Measurements from ENCODE around the gene CAPN12.

DNA sequence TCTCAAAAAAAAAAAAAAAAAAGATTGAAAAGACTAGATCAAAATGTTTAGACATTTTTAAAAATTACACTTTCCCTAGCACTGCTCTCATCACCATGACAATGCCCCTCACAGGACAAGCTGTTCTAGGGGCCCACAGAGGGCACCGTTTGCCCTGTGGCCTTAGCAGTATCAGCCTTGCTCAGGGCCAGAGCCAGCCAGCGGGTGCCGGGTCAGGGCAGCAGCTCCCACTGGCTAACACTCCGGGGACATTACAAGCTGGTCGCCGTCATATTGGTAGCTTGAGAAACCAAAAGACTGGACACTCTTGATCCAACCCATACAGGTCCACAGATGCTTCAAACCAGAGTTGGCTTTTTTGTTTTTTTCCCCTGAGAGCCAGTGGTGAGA, 18.0 kb downstream of the CAPN12 start:
- TF ChIP-seq, protein P1, sequence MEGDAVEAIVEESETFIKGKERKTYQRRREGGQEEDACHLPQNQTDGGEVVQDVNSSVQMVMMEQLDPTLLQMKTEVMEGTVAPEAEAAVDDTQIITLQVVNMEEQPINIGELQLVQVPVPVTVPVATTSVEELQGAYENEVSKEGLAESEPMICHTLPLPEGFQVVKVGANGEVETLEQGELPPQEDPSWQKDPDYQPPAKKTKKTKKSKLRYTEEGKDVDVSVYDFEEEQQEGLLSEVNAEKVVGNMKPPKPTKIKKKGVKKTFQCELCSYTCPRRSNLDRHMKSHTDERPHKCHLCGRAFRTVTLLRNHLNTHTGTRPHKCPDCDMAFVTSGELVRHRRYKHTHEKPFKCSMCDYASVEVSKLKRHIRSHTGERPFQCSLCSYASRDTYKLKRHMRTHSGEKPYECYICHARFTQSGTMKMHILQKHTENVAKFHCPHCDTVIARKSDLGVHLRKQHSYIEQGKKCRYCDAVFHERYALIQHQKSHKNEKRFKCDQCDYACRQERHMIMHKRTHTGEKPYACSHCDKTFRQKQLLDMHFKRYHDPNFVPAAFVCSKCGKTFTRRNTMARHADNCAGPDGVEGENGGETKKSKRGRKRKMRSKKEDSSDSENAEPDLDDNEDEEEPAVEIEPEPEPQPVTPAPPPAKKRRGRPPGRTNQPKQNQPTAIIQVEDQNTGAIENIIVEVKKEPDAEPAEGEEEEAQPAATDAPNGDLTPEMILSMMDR (conservative IDR thresholded peaks at IDR 0.05): no peak
- TF ChIP-seq EZH2 (IDR thresholded peaks at IDR 0.05; ENCODE audit: low read depth): no peak

Data from PC-9 (cell line).